ENCODE results near the gene SMPD3.

The SMPD3 gene

GRCh38 chr16:68319185-68319908 lies 129.0 kb downstream of the SMPD3 start:
- DNase-seq = no peak

- no peak for DNase-seq
Observed at GRCh38 chr16:68313116-68313515, 135.2 kb downstream of the SMPD3 start.

GRCh38 chr16:68310774-68311511 lies 137.4 kb downstream of the SMPD3 start, which contains the start of the genes PRMT7 and SLC7A6OS:
Gene PRMT7, plus strand, starts transcription at chr16:68311019. Its CDS starts 4,961 bp downstream, at chr16:68315980.
Gene SLC7A6OS, minus strand, starts transcription at chr16:68310946. Its CDS starts 20 bp downstream, at chr16:68310926.
- DNase-seq = peak; percentile 85

GRCh38 chr16:68310437-68310773 lies 137.9 kb downstream of the SMPD3 start:
- no peak for DNase-seq

- no peak for DNase-seq
Observed at GRCh38 chr16:68309799-68310198, 138.5 kb downstream of the SMPD3 start.

All from fibroblast of skin of right quadriceps (primary cell).